ENCODE data around the gene AMPH. TPM values are rescaled to one million over a fixed set of nuclear protein-coding genes. Genes with fewer than 3 reads are reported as not detected.
"Not testable (repeated sequence)": the region's sequence is repeated elsewhere in the genome, so short reads cannot be mapped to it uniquely, and the experiment has no call there.

AMPH gene
- total and polyA plus RNA-seq, 8 donors = 0.90 to 12.5 (median 10.7) TPM

GRCh38 chr7:38574086-38574485 lies 57.1 kb downstream of the AMPH start:
- intact Hi-C loops (cut with DNase I) = no loop called here
- no peak for TF ChIP-seq CTCF (IDR thresholded peaks at IDR 0.05)
- ATAC-seq (no peak), DNase-seq (no peak)
- Histone ChIP-seq H3K27ac (no peak overlapping the region), H3K4me1 (no peaks in the 10 kb centered on the region), H3K4me3 (no peak overlapping the region), H3K9me3 (peaks cover 0 to 14% of the 10 kb centered on the region in 2 donors), H3K27me3 (no peaks in the 10 kb centered on the region), H3K36me3 (no peaks in the 10 kb centered on the region)

GRCh38 chr7:38571620-38572019 lies 59.6 kb downstream of the AMPH start:
- peaks cover 0 to 14% of the 10 kb centered on the region in 2 donors for H3K9me3 ChIP-seq
- intact Hi-C loops (cut with DNase I); ATAC-seq; H3K4me1 ChIP-seq; H3K27me3 ChIP-seq; H3K36me3 ChIP-seq; DNase-seq; H3K27ac ChIP-seq; H3K4me3 ChIP-seq: not testable (repeated sequence)

GRCh38 chr7:38568497-38568896 lies 62.7 kb downstream of the AMPH start:
- intact Hi-C loops (cut with DNase I) = no loop called here

GRCh38 chr7:38565289-38565688 lies 65.9 kb downstream of the AMPH start:
- H3K27ac ChIP-seq = no peak overlapping the region
- no peak overlapping the region for H3K4me3 ChIP-seq
- DNase-seq = no peak
- H3K4me1 ChIP-seq = no peaks in the 10 kb centered on the region
- no peak for TF ChIP-seq CTCF (IDR thresholded peaks at IDR 0.05)
- intact Hi-C loops (cut with DNase I) = no loop called here
- H3K36me3 ChIP-seq = no peaks in the 10 kb centered on the region
- no peaks in the 10 kb centered on the region for H3K27me3 ChIP-seq
- no peak for ATAC-seq
- no peaks in the 10 kb centered on the region for H3K9me3 ChIP-seq

More at GRCh38 chr7:38568497-38568896, 62.7 kb downstream of the AMPH start:
- DNase-seq (no peak), ATAC-seq (no peak)
- no peak overlapping the region for H3K4me3 ChIP-seq
- H3K27me3 ChIP-seq = no peaks in the 10 kb centered on the region
- no peaks in the 10 kb centered on the region for H3K4me1 ChIP-seq
- H3K27ac ChIP-seq = no peak overlapping the region
- no peaks in the 10 kb centered on the region for H3K9me3 ChIP-seq
- no peak for TF ChIP-seq CTCF (IDR thresholded peaks at IDR 0.05)
- H3K36me3 ChIP-seq = no peaks in the 10 kb centered on the region

GRCh38 chr7:38563741-38564140 lies 67.4 kb downstream of the AMPH start:
- DNase-seq (no peak), ATAC-seq (no peak)
- no peaks in the 10 kb centered on the region for H3K27me3 ChIP-seq
- intact Hi-C loops (cut with DNase I) = no loop called here
- H3K9me3 ChIP-seq = no peaks in the 10 kb centered on the region
- no peak overlapping the region for H3K4me3 ChIP-seq
- no peak for TF ChIP-seq CTCF (IDR thresholded peaks at IDR 0.05)
- H3K27ac ChIP-seq = no peak overlapping the region
- no peaks in the 10 kb centered on the region for H3K4me1 ChIP-seq
- no peaks in the 10 kb centered on the region for H3K36me3 ChIP-seq

GRCh38 chr7:38561166-38561565 lies 70.0 kb downstream of the AMPH start:
- no peaks in the 10 kb centered on the region for H3K4me1 ChIP-seq
- intact Hi-C loops (cut with DNase I) = no loop called here
- no peaks in the 10 kb centered on the region for H3K27me3 ChIP-seq
- no peak overlapping the region for H3K27ac ChIP-seq
- DNase-seq (no peak), ATAC-seq (no peak)
- no peaks in the 10 kb centered on the region for H3K36me3 ChIP-seq
- no peak overlapping the region for H3K4me3 ChIP-seq
- TF ChIP-seq CTCF (IDR thresholded peaks at IDR 0.05) = no peak
- no peaks in the 10 kb centered on the region for H3K9me3 ChIP-seq

Measured in left lung (tissue), 10 donors.